ENCODE data around the gene ERI3. TPM values are rescaled to one million over a fixed set of nuclear protein-coding genes. Genes with fewer than 3 reads are reported as not detected.

Gene ERI3
- total RNA-seq, 1 experiment from 2014 or later, result 83.4 TPM

- H3K9me3 Mint-ChIP-seq (ENCODE audit: unreplicated experiment), result no peaks in the 10 kb centered on the region
- intact Hi-C loops (cut with micrococcal nuclease), result no loop called here
- H3K27me3 Mint-ChIP-seq (ENCODE audit: insufficient read depth, unreplicated experiment), result no peaks in the 10 kb centered on the region
- no peak overlapping the region for H3K4me3 Mint-ChIP-seq (ENCODE audit: unreplicated experiment)
- H3K27ac Mint-ChIP-seq (ENCODE audit: low read depth, unreplicated experiment), result no peak overlapping the region
- no peak for DNase-seq (ENCODE audit: unreplicated experiment)
- ChIA-PET CTCF (interaction anchor here (1.0 kb wide), 1 partner anchor 10 kb away, joined by 3 read pairs; no protein-coding TSS in a partner anchor), POLR2A (interaction anchor here (1.1 to 1.4 kb wide), 3 partner anchors 41 to 465 kb away, joined by 3 to 4 read pairs (median 3); no protein-coding TSS in a partner anchor)
- H3K4me1 Mint-ChIP-seq (ENCODE audit: insufficient read depth, unreplicated experiment), result peaks cover 18% of the 10 kb centered on the region
- BruUV-seq (replicated peaks), result no TSS peak
- H3K36me3 Mint-ChIP-seq (ENCODE audit: insufficient read depth, unreplicated experiment), result peaks cover 31% of the 10 kb centered on the region
- no peak for TF ChIP-seq CTCF (IDR thresholded peaks at IDR 0.05; ENCODE audit: unreplicated experiment)
Measured at GRCh38 chr1:44266400-44267344, 88.4 kb downstream of the ERI3 start.

- H3K4me3 Mint-ChIP-seq (ENCODE audit: unreplicated experiment), result no peak overlapping the region
- H3K36me3 Mint-ChIP-seq (ENCODE audit: insufficient read depth, unreplicated experiment), result peaks cover 38% of the 10 kb centered on the region
- no TSS peak for BruUV-seq (replicated peaks)
- POLR2A ChIA-PET, result interaction anchor here (0.7 to 1.4 kb wide), 4 partner anchors 9 to 683 kb away, joined by 3 to 6 read pairs (median 4); no protein-coding TSS in a partner anchor
- H3K9me3 Mint-ChIP-seq (ENCODE audit: unreplicated experiment), result no peaks in the 10 kb centered on the region
- CTCF ChIA-PET, result interaction anchor here (0.7 to 1.0 kb wide), 2 partner anchors 9 to 53 kb away, joined by 3 read pairs; no protein-coding TSS in a partner anchor
- DNase-seq (ENCODE audit: unreplicated experiment), result no peak
- H3K27ac Mint-ChIP-seq (ENCODE audit: low read depth, unreplicated experiment), result no peak overlapping the region
- H3K4me1 Mint-ChIP-seq (ENCODE audit: insufficient read depth, unreplicated experiment), result peaks cover 11% of the 10 kb centered on the region
- no peak for TF ChIP-seq CTCF (IDR thresholded peaks at IDR 0.05; ENCODE audit: unreplicated experiment)
- no peaks in the 10 kb centered on the region for H3K27me3 Mint-ChIP-seq (ENCODE audit: insufficient read depth, unreplicated experiment)
- intact Hi-C loops (cut with micrococcal nuclease), result no loop called here
Measured at GRCh38 chr1:44265656-44266358, 89.2 kb downstream of the ERI3 start.

- Mint-ChIP-seq H3K27me3 (ENCODE audit: insufficient read depth, unreplicated experiment) (no peaks in the 10 kb centered on the region), H3K36me3 (ENCODE audit: insufficient read depth, unreplicated experiment) (peaks cover 34% of the 10 kb centered on the region), H3K4me1 (ENCODE audit: insufficient read depth, unreplicated experiment) (peaks cover 11% of the 10 kb centered on the region), H3K27ac (ENCODE audit: low read depth, unreplicated experiment) (no peak overlapping the region), H3K9me3 (ENCODE audit: unreplicated experiment) (no peaks in the 10 kb centered on the region), H3K4me3 (ENCODE audit: unreplicated experiment) (no peak overlapping the region)
- no TSS peak for BruUV-seq (replicated peaks)
- TF ChIP-seq CTCF (IDR thresholded peaks at IDR 0.05; ENCODE audit: unreplicated experiment), result no peak
- DNase-seq (ENCODE audit: unreplicated experiment), result no peak
- CTCF ChIA-PET, result no interaction called here
- POLR2A ChIA-PET, result no interaction called here
- intact Hi-C loops (cut with micrococcal nuclease), result no loop called here
Measured at GRCh38 chr1:44264451-44264771, 90.6 kb downstream of the ERI3 start.
